Natural killer cell (primary cell): Measurements from ENCODE around the gene DLGAP4. TPM values are rescaled to one million over a fixed set of nuclear protein-coding genes. Genes with fewer than 3 reads are reported as not detected.

Experiments used
- ATAC-seq, 3 donors: fragments of 150-1000 bp in 2 of 3; fragments of 200-7000 bp in 1 of 3; cut with Tn5 transposase; 1 replicate in 1 of 3; 2 replicates in 2 of 3; pipeline ENCODE4 v1.10.0; 2021; ENCODE audit warnings: mild to moderate bottlenecking in 2 of 3, moderate library complexity in 2 of 3
- DNase-seq, 2 donors: peaks; one replicate each; pipeline versions ENCODE4 v3.0.0 to v3.0.0-alpha.2; 2013 to 2021; ENCODE audit warnings: mixed read lengths in 1 of 2
- H3K27ac ChIP-seq: one replicate; pipeline ENCODE4 v1.5.1; 2013; ENCODE audit warnings: mild to moderate bottlenecking, low read length
- H3K27me3 ChIP-seq: one replicate; pipeline ENCODE4 v1.6.1; 2013; ENCODE audit warnings: low read length; ENCODE audit not compliant: control insufficient read depth, insufficient read depth
- H3K36me3 ChIP-seq: one replicate; pipeline ENCODE4 v1.6.1; 2013; ENCODE audit warnings: low read length; ENCODE audit not compliant: control insufficient read depth, insufficient read depth
- H3K4me1 ChIP-seq: one replicate; pipeline ENCODE4 v1.6.1; 2013; ENCODE audit warnings: low read length; ENCODE audit not compliant: control insufficient read depth, insufficient read depth
- H3K4me3 ChIP-seq: one replicate; pipeline ENCODE4 v1.5.1; 2013; ENCODE audit warnings: low read length
- H3K9me3 ChIP-seq: one replicate; pipeline ENCODE4 v1.6.1; 2013; ENCODE audit warnings: low read length; ENCODE audit not compliant: control insufficient read depth, insufficient read depth
- H3K27ac Mint-ChIP-seq, 2 donors: one replicate each; pipeline ENCODE4 v1.8.0; 2022; ENCODE audit warnings: mild to moderate bottlenecking in 2 of 2, mixed read lengths in 2 of 2, moderate library complexity in 1 of 2
- H3K27me3 Mint-ChIP-seq, 2 donors: one replicate each; pipeline ENCODE4 v1.8.0; 2022; ENCODE audit warnings: low read depth in 2 of 2, mixed read lengths in 2 of 2
- H3K36me3 Mint-ChIP-seq: one replicate; pipeline ENCODE4 v1.8.0; 2022; ENCODE audit warnings: mixed read lengths
- H3K4me1 Mint-ChIP-seq, 2 donors: one replicate each; pipeline ENCODE4 v1.8.0; 2022; ENCODE audit warnings: mixed read lengths in 2 of 2
- H3K4me3 Mint-ChIP-seq: one replicate; pipeline ENCODE4 v1.8.0; 2022; ENCODE audit warnings: mild to moderate bottlenecking, moderate library complexity, mixed read lengths
- H3K9me3 Mint-ChIP-seq, 2 donors: one replicate each; pipeline ENCODE4 v1.8.0; 2022; ENCODE audit warnings: mixed read lengths in 2 of 2
- CTCF ChIP-seq: fragments of 200-600 bp; IDR thresholded peaks from one replicate; pipeline ENCODE4 v1.8.0; 2022; ENCODE audit warnings: antibody characterized with exemption
- WGBS: methylation state at CpG from one replicate; pipeline ENCODE4 v1.1.7; 2013; ENCODE audit warnings: missing lambda C conversion rate; ENCODE audit not compliant: insufficient coverage; 5-methylcytosine and 5-hydroxymethylcytosine counted together
- intact Hi-C: fragments of 100-400 bp; cut with micrococcal nuclease; formaldehyde crosslinking; loops from one replicate; pipeline ENCODE4 v1.14.2; 2022
- total RNA-seq, 4 donors: library from RNA; stranded (reverse); fragments of 120-200 nt in 1 of 4; gene quantifications; one replicate each; pipeline versions ENCODE4 v1.2.3 to v1.2.4, GENCODE V29; 2013 to 2022

DLGAP4 gene
- total RNA-seq, 3 donors from 2014 or later (not counting 1 experiment from before 2014, with no cell fraction given), result 47.9 to 51.6 (median 51.2) TPM

- Mint-ChIP-seq H3K4me3 (peak overlapping the region; percentile 96), H3K27ac (peak overlapping the region; percentile 91 to 94), H3K9me3 (no peaks in the 10 kb centered on the region), H3K4me1 (peaks cover 64 to 65% of the 10 kb centered on the region in 2 donors), H3K36me3 (no peaks in the 10 kb centered on the region), H3K27me3 (no peaks in the 10 kb centered on the region)
- H3K36me3 ChIP-seq, result no peaks in the 10 kb centered on the region
- 5% methylated on average over 21 of the region's 21 CpGs for WGBS
- TF ChIP-seq CTCF, result no peak
- intact Hi-C loops, result loop anchor here (2.0 to 10.0 kb wide), 3 partner anchors 30 to 1062 kb away; partner anchors contain the start of genes BLCAP, NNAT and SLA2
- DNase-seq (peak; percentile 32 to 41), ATAC-seq (peak in 1 of 3 donors; percentile 2)
- no peaks in the 10 kb centered on the region for H3K9me3 ChIP-seq
- H3K27ac ChIP-seq, result peak overlapping the region; percentile 57
- H3K4me3 ChIP-seq, result peak overlapping the region; percentile 64
- H3K4me1 ChIP-seq, result peaks cover 66% of the 10 kb centered on the region
- no peaks in the 10 kb centered on the region for H3K27me3 ChIP-seq
Observed at GRCh38 chr20:36462440-36463211, 156.5 kb downstream of the DLGAP4 start.

- intact Hi-C loops, result loop anchor here (2.0 to 10.0 kb wide), 3 partner anchors 29 to 1061 kb away; partner anchors contain the start of genes BLCAP, NNAT and SLA2
- peak overlapping the region; percentile 64 for H3K4me3 ChIP-seq
- H3K9me3 ChIP-seq, result no peaks in the 10 kb centered on the region
- DNase-seq (peak in 1 of 2 donors; percentile 21), ATAC-seq (no peak)
- Mint-ChIP-seq H3K36me3 (no peaks in the 10 kb centered on the region), H3K4me3 (peak overlapping the region; percentile 96), H3K4me1 (peaks cover 70 to 71% of the 10 kb centered on the region in 2 donors), H3K9me3 (no peaks in the 10 kb centered on the region), H3K27ac (peak overlapping the region; percentile 91 to 94), H3K27me3 (no peaks in the 10 kb centered on the region)
- H3K36me3 ChIP-seq, result no peaks in the 10 kb centered on the region
- H3K4me1 ChIP-seq, result peaks cover 74% of the 10 kb centered on the region
- no peaks in the 10 kb centered on the region for H3K27me3 ChIP-seq
- no peak for TF ChIP-seq CTCF
- peak overlapping the region; percentile 57 for H3K27ac ChIP-seq
- WGBS, result 89% methylated on average over 10 of the region's 10 CpGs
Observed at GRCh38 chr20:36463212-36464061, 157.3 kb downstream of the DLGAP4 start.

- Histone ChIP-seq H3K27me3 (no peaks in the 10 kb centered on the region), H3K4me3 (no peak overlapping the region), H3K4me1 (peaks cover 76% of the 10 kb centered on the region), H3K36me3 (no peaks in the 10 kb centered on the region), H3K27ac (peak overlapping the region; percentile 43), H3K9me3 (no peaks in the 10 kb centered on the region)
- intact Hi-C loops, result loop anchor here (10.0 kb wide), 1 partner anchor 1059 kb away; the partner anchor contains the start of genes BLCAP and NNAT
- Mint-ChIP-seq H3K27me3 (no peaks in the 10 kb centered on the region), H3K4me3 (peak overlapping the region; percentile 41), H3K9me3 (no peaks in the 10 kb centered on the region), H3K4me1 (peaks cover 69 to 74% of the 10 kb centered on the region in 2 donors), H3K27ac (peak overlapping the region; percentile 73 to 80), H3K36me3 (no peaks in the 10 kb centered on the region)
- WGBS, result 68% methylated on average over 11 of the region's 12 CpGs
- ATAC-seq (no peak), DNase-seq (peak in 1 of 2 donors; percentile 50)
- TF ChIP-seq CTCF, result no peak
Observed at GRCh38 chr20:36465109-36466080, 159.3 kb downstream of the DLGAP4 start.
